Measurements from ENCODE around the gene ZBED4. TPM values are rescaled to one million over a fixed set of nuclear protein-coding genes. Genes with fewer than 3 reads are reported as not detected.

The ZBED4 gene
- total RNA-seq, 2 donors from 2014 or later, result 9.6 to 17.1 TPM

DNA sequence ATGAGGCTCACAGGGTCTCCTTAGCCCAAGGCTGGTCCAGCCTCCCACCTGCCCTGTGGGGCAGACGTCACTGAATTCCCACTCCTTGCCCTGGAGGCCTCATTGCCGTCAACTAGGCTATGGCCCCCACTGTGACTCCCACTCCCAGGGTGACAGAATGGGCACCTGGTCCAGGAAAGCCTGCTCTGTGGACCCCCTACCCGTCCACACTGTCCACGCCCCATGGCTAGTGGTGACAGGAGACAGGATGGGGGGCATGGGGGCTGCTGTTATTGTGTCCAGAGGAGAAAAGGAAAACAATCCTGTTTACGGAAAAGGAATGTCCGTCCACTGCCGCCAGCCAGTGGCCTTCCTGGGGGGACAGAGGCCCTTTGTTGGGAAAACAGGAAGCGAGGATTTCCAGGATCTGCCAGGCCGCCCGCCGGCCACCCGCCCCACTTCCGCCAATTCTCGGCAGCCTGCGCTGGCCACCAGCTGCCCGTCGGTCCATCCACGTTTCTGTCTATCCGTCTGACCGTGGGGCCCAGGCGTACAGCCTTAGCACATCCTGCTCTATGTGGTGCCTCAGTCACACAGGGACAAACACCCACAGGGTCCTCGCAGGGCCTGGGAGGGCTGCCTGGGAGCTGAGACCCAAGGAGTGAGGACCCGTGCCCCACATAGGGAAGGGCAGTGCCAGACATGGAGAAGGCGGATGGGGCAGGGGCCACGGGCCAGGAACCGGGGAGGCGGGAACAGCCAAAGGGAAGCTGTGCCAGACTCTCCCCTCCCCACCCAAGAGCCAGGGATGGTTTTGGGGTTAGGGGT is 84.3 kb downstream of the ZBED4 start:
- TF ChIP-seq CTCF (IDR thresholded peaks at IDR 0.05) (no peak), POLR2A (IDR thresholded peaks at IDR 0.05) (peak in 2 of 3 donors; percentile 9 to 27)
- WGBS, 2 donors, result 69 to 90% methylated on average over 19 to 27 of the region's 27 CpGs
- Histone ChIP-seq H3K4me3 (no peak overlapping the region), H3K9me3 (no peaks in the 10 kb centered on the region), H3K36me3 (replicated peaks in 1 of 2; ENCODE audit: insufficient read depth in 1 of 2, low read depth in 2 of 2) (no peaks in the 10 kb centered on the region), H3K27ac (peak overlapping the region; percentile 16 to 94 (median 80)), H3K4me1 (peaks cover 40% of the 10 kb centered on the region), H3K27me3 (no peaks in the 10 kb centered on the region)
- ATAC-seq (no peak), DNase-seq (peak in 2 of 4 donors; percentile 40 to 46)
- intact Hi-C loops (cut with DNase I), result loop anchor here (10.0 kb wide), 1 partner anchor 47 kb away; no protein-coding TSS in a partner anchor

DNA sequence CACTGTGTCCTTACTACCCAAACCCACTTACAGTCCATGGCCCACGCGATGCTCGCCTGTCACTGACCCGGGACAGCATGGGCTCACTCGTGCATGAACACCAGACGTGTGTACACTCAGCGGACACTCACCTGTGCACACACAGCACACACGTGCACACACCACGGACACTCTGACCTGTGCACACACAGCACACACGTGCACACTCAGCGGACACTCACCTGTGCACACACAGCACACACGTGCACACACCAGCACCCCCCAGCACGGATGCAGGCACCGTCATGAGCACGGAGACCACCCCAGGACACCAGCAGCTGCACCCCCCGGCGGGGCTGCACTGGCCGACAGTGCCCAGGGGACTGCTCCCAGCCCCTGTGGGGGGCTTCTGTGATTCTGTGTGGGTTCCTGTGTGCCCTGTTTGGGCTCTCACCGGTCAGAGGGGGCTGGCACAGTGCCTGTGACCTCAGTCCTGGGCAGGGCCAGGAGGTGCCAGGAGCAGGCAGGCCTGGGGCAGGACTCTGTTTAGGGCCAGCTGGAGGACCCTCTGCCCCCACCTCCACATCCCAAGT is 85.0 kb downstream of the ZBED4 start:
- ATAC-seq (no peak), DNase-seq (no peak)
- H3K4me3 ChIP-seq, result no peak overlapping the region
- TF ChIP-seq POLR2A (IDR thresholded peaks at IDR 0.05), result no peak
- peak in 1 of 7 experiments; percentile 4 for TF ChIP-seq CTCF (IDR thresholded peaks at IDR 0.05)
- H3K4me1 ChIP-seq, result peaks cover 33% of the 10 kb centered on the region
- intact Hi-C loops (cut with DNase I), result loop anchor here (10.0 kb wide), 1 partner anchor 46 kb away; no protein-coding TSS in a partner anchor
- H3K9me3 ChIP-seq, result no peaks in the 10 kb centered on the region
- peak overlapping the region in 3 of 4 donors; percentile 74 to 94 (median 85) for H3K27ac ChIP-seq
- H3K27me3 ChIP-seq, result no peaks in the 10 kb centered on the region
- WGBS, 2 donors, result 85 to 99% methylated on average over 11 to 13 of the region's 19 CpGs
- no peaks in the 10 kb centered on the region for H3K36me3 ChIP-seq (replicated peaks in 1 of 2; ENCODE audit: insufficient read depth in 1 of 2, low read depth in 2 of 2)

Small RNA genes lying within 50 kb of the gene (small RNA-seq; reads per million reads assigned to genes)
- gene AL117328.1 (not detected), gene RF00017 (not detected)

Other genes with a start within 250 kb of the ZBED4 start
- 10 to 100 TPM; 21.8 to 36.9 TPM for gene BRD1, start 26.0 kb upstream of the ZBED4 start, total RNA-seq
- 10 to 100 TPM; 16.2 to 17.9 TPM for gene ALG12, start 64.6 kb downstream of the ZBED4 start, total RNA-seq
- gene CRELD2, start 64.8 kb downstream of the ZBED4 start, total RNA-seq, result 100 to 1,000 TPM in 1 of 2 donors, 10 to 100 TPM in 1; 73.9 to 201 TPM
- 10 to 100 TPM; 57.3 to 98.9 TPM for gene PIM3, start 106.9 kb downstream of the ZBED4 start, total RNA-seq
- gene IL17REL, start 158.9 kb downstream of the ZBED4 start, total RNA-seq, result not detected
- gene TTLL8, start 204.5 kb downstream of the ZBED4 start, total RNA-seq, result not detected
- not detected for gene MLC1, start 231.6 kb downstream of the ZBED4 start, total RNA-seq
- gene MOV10L1, start 236.2 kb downstream of the ZBED4 start, total RNA-seq, result under 1 TPM in 1 of 2 donors, not detected in 1; 0.52 TPM

All from body of pancreas (tissue), 4 donors.